Activated CD8-positive, alpha-beta memory T cell treated with anti-CD3 and anti-CD28 coated beads for 24 hours (primary cell): ENCODE data around the gene GRIN2D.
"Not testable (repeated sequence)": the region's sequence is repeated elsewhere in the genome, so short reads cannot be mapped to it uniquely, and the experiment has no call there.

Experiments used
- DNase-seq: peaks from one replicate; pipeline ENCODE4 v3.0.0-alpha.2; 2020

GRIN2D gene

GRCh38 chr19:48393559-48394330 is at the start of gene GRIN2D:
GRIN2D (plus strand) TSS chr19:48393668; CDS start chr19:48398393, 4,725 bp downstream.
- peak; percentile 70 for DNase-seq

- no peak for DNase-seq
Observed at GRCh38 chr19:48344892-48345291, 48.6 kb upstream of the GRIN2D start.

- no peak for DNase-seq
Observed at GRCh38 chr19:48346191-48346590, 47.3 kb upstream of the GRIN2D start.

GRCh38 chr19:48348045-48348444 is 45.4 kb upstream of the GRIN2D start:
- DNase-seq: no peak

GRCh38 chr19:48348737-48349136 is 44.7 kb upstream of the GRIN2D start:
- no peak for DNase-seq

- no peak for DNase-seq
Observed at GRCh38 chr19:48350856-48351255, 42.6 kb upstream of the GRIN2D start.

- peak; percentile 93 for DNase-seq
Observed at GRCh38 chr19:48351341-48351752, 42.1 kb upstream of the GRIN2D start.

GRCh38 chr19:48353677-48354076 is 39.8 kb upstream of the GRIN2D start:
- no peak for DNase-seq

GRCh38 chr19:48354332-48354992 is 39.0 kb upstream of the GRIN2D start:
- no peak for DNase-seq

- DNase-seq: no peak
Observed at GRCh38 chr19:48355365-48355954, 38.0 kb upstream of the GRIN2D start.

GRCh38 chr19:48359123-48359522 is 34.3 kb upstream of the GRIN2D start:
- DNase-seq: no peak

GRCh38 chr19:48361912-48362311 is 31.6 kb upstream of the GRIN2D start:
- DNase-seq: no peak

- DNase-seq: peak; percentile 91
Observed at GRCh38 chr19:48362716-48363499, 30.6 kb upstream of the GRIN2D start.

GRCh38 chr19:48363500-48363809 is 30.0 kb upstream of the GRIN2D start:
- no peak for DNase-seq

- peak; percentile 97 for DNase-seq
Observed at GRCh38 chr19:48363810-48364597, 29.5 kb upstream of the GRIN2D start, which contains the start of the genes SYNGR4 and TMEM143. SYNGR4 (plus strand) TSS chr19:48364367; CDS start chr19:48365843, 1,476 bp downstream. TMEM143 (minus strand) TSS chr19:48363940; CDS start chr19:48363920, 20 bp downstream.

GRCh38 chr19:48364598-48365348 is 28.7 kb upstream of the GRIN2D start:
- DNase-seq: no peak

- no peak for DNase-seq
Observed at GRCh38 chr19:48365602-48366001, 27.9 kb upstream of the GRIN2D start.

GRCh38 chr19:48367855-48368254 is 25.6 kb upstream of the GRIN2D start:
- DNase-seq: no peak

GRCh38 chr19:48368936-48369335 is 24.5 kb upstream of the GRIN2D start:
- DNase-seq: no peak

- DNase-seq: no peak
Observed at GRCh38 chr19:48370955-48371354, 22.5 kb upstream of the GRIN2D start.

GRCh38 chr19:48371367-48371766 is 22.1 kb upstream of the GRIN2D start:
- DNase-seq: no peak

- not testable (repeated sequence) for DNase-seq
Observed at GRCh38 chr19:48371771-48372170, 21.7 kb upstream of the GRIN2D start.
